Thoracic aorta (tissue), 2 donors: ENCODE results near the gene DNAJC5G. TPM values are rescaled to one million over a fixed set of nuclear protein-coding genes. Genes with fewer than 3 reads are reported as not detected.

Source experiments
- ATAC-seq: fragments of 150-250 bp; one replicate; pipeline ENCODE4 v1.8.0; 2017; ENCODE audit warnings: low read depth; ENCODE audit not compliant: insufficient number of reproducible peaks, low FRiP score
- DNase-seq: peaks from one replicate; pipeline ENCODE4 v3.0.0-alpha.2; 2020; ENCODE audit warnings: low spot score
- H3K27ac ChIP-seq, 2 donors: fragments of 200-600 bp; sonication (generic); 1 replicate in 1 of 2; 2 replicates in 1 of 2; pipeline ENCODE4 v1.5.1; 2016; ENCODE audit warnings: mild to moderate bottlenecking in 2 of 2, moderate library complexity in 2 of 2
- H3K27me3 ChIP-seq: fragments of 200-600 bp; sonication (generic); replicated peaks from 2 replicates; pipeline ENCODE4 v1.6.0; 2016; ENCODE audit warnings: mild to moderate bottlenecking; ENCODE audit not compliant: insufficient read depth
- H3K36me3 ChIP-seq: fragments of 200-600 bp; sonication (generic); one replicate; pipeline ENCODE4 v1.5.1; 2016
- H3K4me1 ChIP-seq, 2 donors: fragments of 200-600 bp; sonication (generic); 1 replicate in 1 of 2; 2 replicates in 1 of 2; pipeline versions ENCODE4 v1.5.1 to v1.6.0; 2016; ENCODE audit warnings: low read depth in 2 of 2, mild to moderate bottlenecking in 1 of 2; ENCODE audit not compliant: control insufficient read depth in 1 of 2
- H3K4me3 ChIP-seq: fragments of 200-600 bp; sonication (generic); 2 replicates; pipeline ENCODE4 v1.5.1; 2016; ENCODE audit warnings: mild to moderate bottlenecking
- H3K9me3 ChIP-seq: fragments of 200-600 bp; sonication (generic); 2 replicates; pipeline ENCODE4 v1.5.1; 2016
- CTCF ChIP-seq: fragments of 200-600 bp; sonication (generic); IDR thresholded peaks from one replicate; pipeline ENCODE4 v1.5.1; 2019; ENCODE audit warnings: antibody characterized with exemption
- total RNA-seq, 2 donors: library from RNA; depleted of rRNA; stranded (reverse); fragments of >200 nt; gene quantifications; one replicate each; pipeline versions ENCODE4 v1.1.0 to v1.2.3, GENCODE V29; 2016

The DNAJC5G gene
- total RNA-seq, 2 donors from 2014 or later, result 0.68 TPM; not detected in 1

GRCh38 chr2:27309651-27310050 lies 34.4 kb downstream of the DNAJC5G start:
- no peak overlapping the region for H3K4me3 ChIP-seq
- H3K36me3 ChIP-seq, result peaks cover 4% of the 10 kb centered on the region
- DNase-seq (no peak), ATAC-seq (no peak)
- H3K4me1 ChIP-seq, result peaks cover 5 to 20% of the 10 kb centered on the region in 2 donors
- no peaks in the 10 kb centered on the region for H3K27me3 ChIP-seq
- H3K27ac ChIP-seq, result no peak overlapping the region
- no peaks in the 10 kb centered on the region for H3K9me3 ChIP-seq
- no peak for TF ChIP-seq CTCF

- ATAC-seq, result no peak
- no peak for DNase-seq
- Histone ChIP-seq H3K4me3 (no peak overlapping the region), H3K36me3 (peaks cover 4% of the 10 kb centered on the region), H3K4me1 (peaks cover 5 to 12% of the 10 kb centered on the region in 2 donors), H3K9me3 (no peaks in the 10 kb centered on the region), H3K27ac (no peak overlapping the region), H3K27me3 (no peaks in the 10 kb centered on the region)
- TF ChIP-seq CTCF, result no peak
These were observed 36.9 kb downstream of the DNAJC5G start for GRCh38 chr2:27312152-27312551.

DNA sequence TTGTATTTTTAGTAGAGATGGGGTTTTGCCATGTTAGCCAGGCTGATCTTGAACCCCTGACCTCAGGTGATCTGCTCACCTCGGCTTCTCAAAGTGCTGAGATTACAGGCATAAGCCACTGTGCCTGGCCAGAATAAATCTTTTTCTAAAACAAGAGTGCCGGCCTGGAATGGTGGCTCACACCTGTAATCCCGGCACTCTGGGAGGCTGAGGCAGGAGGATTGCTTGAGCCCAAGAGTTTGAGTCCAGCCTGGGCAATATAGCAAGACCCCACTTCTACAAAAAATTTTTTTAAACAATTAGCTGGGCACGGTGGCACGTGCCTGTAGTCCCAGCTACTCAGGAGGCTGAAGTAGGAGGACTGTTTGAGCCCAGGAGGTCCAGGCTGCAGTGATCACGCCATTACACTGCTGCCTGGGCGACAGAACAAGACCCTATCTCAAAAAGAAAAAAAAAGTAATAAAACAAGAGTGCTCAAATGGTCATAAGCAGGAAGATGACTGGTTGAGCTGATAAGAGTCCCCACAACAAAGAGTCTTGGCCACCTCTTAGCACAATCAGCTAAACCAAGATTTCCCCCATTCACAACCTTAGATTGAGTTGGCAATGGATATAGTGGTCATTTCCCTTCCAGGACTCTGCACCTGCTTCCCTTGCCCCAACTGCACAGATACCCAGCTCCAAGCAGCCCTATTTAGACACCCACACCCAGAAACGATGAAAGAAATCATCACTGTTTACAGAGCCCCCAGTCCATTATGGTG lies 38.8 kb downstream of the DNAJC5G start:
- no peaks in the 10 kb centered on the region for H3K9me3 ChIP-seq
- ATAC-seq (no peak), DNase-seq (no peak)
- H3K4me1 ChIP-seq, result no peaks in the 10 kb centered on the region
- H3K36me3 ChIP-seq, result peaks cover 4% of the 10 kb centered on the region
- no peak overlapping the region for H3K27ac ChIP-seq
- H3K27me3 ChIP-seq, result no peaks in the 10 kb centered on the region
- TF ChIP-seq CTCF, result no peak
- H3K4me3 ChIP-seq, result no peak overlapping the region

DNA sequence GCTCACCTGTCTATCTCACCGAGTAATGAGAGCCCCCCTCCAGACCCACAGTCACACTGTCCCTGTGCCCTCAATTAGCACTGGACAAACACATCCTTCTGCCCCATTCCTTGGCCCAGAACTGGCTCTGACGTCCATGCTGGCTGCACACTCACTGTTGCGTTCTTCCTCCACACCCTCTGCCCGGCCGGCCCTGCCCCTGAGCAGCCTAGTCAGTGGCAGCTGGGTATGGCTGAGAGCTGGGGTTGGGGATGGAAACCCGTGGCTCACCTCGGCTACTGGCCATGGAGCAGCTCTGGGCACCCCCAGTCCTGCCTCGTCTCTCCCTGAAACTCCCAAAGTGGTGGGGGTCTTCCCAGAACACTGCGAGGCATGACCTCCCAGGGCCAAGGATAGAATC lies 39.5 kb downstream of the DNAJC5G start:
- Histone ChIP-seq H3K9me3 (no peaks in the 10 kb centered on the region), H3K4me1 (no peaks in the 10 kb centered on the region), H3K27ac (no peak overlapping the region), H3K4me3 (no peak overlapping the region), H3K36me3 (no peaks in the 10 kb centered on the region), H3K27me3 (no peaks in the 10 kb centered on the region)
- DNase-seq (no peak), ATAC-seq (no peak)
- no peak for TF ChIP-seq CTCF

GRCh38 chr2:27315122-27315521 lies 39.9 kb downstream of the DNAJC5G start:
- Histone ChIP-seq H3K36me3 (no peaks in the 10 kb centered on the region), H3K27ac (no peak overlapping the region), H3K4me1 (no peaks in the 10 kb centered on the region), H3K9me3 (no peaks in the 10 kb centered on the region), H3K27me3 (no peaks in the 10 kb centered on the region), H3K4me3 (no peak overlapping the region)
- TF ChIP-seq CTCF, result no peak
- DNase-seq, result no peak
- ATAC-seq, result no peak
